DMS153 treated with DMSO at 0.1 percent for 48 hours (cell line): Measurements from ENCODE around the gene SH3GLB1.
"Not testable (repeated sequence)": the region's sequence is repeated elsewhere in the genome, so short reads cannot be mapped to it uniquely, and the experiment has no call there.

Experiments
- DNase-seq: peaks from one replicate; lab custom pipeline; 2025; ENCODE audit not compliant: unreplicated experiment; lab: John Stamatoyannopoulos, UW

Gene SH3GLB1

DNA sequence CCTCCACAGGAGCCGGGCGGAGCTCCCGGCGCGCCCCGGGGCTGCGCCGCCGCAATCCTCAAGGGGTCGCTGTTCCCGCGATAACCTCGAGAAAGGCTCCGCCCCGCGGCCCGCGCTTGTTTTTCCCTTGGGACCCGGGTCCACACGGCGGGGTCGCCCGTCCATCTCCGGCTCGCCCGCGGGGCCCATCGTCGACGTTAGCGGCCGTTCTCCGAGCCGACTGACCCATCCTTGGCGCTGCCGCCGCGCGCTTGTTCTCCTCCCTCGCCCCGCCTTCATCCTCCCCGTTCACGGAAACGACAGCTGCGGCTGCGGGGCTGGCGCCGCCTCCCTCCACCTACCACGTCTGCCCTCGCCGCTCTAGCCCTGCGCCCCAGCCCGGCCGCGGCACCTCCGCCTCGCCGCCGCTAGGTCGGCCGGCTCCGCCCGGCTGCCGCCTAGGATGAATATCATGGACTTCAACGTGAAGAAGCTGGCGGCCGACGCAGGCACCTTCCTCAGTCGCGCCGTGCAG lies at the start of gene SH3GLB1:
Gene SH3GLB1, plus strand, starts transcription at position 119 of the 514 bp plus-strand sequence. Its CDS starts 324 bp downstream, at position 443.
- DNase-seq = peak; percentile 84

GRCh38 chr1:86658381-86658780 lies 46.0 kb upstream of the SH3GLB1 start:
- DNase-seq = not testable (repeated sequence)

DNA sequence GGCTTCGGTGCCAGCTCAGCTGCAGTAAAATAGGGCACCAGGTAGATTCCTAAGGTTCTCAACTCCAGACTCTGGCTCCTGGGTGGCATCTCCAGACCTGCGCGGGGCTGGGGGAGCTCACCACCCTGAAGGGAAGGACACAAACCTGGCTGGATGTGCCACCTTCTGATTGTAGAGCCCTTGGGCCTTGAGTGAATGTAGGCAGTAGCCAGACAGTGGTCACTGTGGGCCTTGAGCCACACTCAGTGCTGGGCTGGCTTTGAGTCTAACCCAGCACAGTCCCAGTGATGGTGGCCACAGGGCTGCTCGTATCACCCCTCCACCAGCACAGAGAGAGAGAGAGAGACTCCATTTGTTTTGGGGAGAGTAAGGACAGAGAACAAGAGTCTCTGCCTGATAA lies 38.0 kb upstream of the SH3GLB1 start:
- DNase-seq = no peak

- DNase-seq = peak; percentile 33
These were observed 16.8 kb upstream of the SH3GLB1 start for GRCh38 chr1:86687595-86687994.

GRCh38 chr1:86692641-86693040 lies 11.7 kb upstream of the SH3GLB1 start:
- DNase-seq = no peak

GRCh38 chr1:86695400-86695799 lies 9.0 kb upstream of the SH3GLB1 start:
- DNase-seq = no peak

- no peak for DNase-seq
These were observed 7.9 kb upstream of the SH3GLB1 start for GRCh38 chr1:86696522-86696921.

GRCh38 chr1:86699186-86699585 lies 5.2 kb upstream of the SH3GLB1 start:
- no peak for DNase-seq

GRCh38 chr1:86701731-86702130 lies 2.6 kb upstream of the SH3GLB1 start:
- DNase-seq = no peak

GRCh38 chr1:86702954-86703494 lies 1.4 kb upstream of the SH3GLB1 start:
- not testable (repeated sequence) for DNase-seq

DNA sequence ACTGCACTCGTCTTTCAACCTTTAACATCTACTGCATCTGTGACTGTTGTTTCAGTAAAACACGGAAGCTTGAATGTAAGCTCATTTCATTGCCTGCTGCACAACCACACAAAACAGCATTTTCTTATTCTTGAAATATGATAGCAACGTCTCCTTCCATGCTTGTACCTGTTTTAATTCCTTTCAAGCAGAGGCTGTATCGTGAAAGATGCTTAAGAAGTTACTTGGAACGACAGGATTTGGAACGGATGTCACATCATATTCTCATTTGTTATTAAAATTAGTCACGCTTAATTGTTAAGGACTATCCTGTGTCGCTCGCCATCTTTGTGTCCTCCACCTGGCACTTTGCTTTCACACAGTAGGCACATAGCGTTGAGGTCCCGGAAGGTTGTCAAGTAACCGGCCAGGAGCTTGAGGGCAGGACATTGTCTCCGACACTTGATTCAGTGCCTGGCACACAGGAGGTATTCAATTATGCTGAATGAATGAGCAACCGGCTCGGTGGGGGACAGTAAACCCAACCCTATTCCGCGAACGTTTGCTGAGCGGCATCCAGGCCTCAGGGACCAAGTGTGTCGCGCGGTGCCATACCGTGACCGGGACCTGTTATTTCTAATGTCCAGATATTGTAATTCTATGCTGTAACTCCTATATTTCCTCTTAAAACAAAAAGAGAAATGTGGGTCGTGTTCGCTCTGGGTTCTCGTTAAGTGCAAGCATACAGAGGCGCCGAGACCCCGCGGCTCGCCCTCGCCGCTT lies 499 bp upstream of the SH3GLB1 start:
- peak; percentile 78 for DNase-seq

- DNase-seq = no peak
These were observed 742 bp downstream of the SH3GLB1 start for GRCh38 chr1:86704972-86705664.

- DNase-seq = no peak
These were observed 1.2 kb downstream of the SH3GLB1 start for GRCh38 chr1:86705665-86705985.

- DNase-seq = no peak
These were observed 1.8 kb downstream of the SH3GLB1 start for GRCh38 chr1:86706018-86706635.

- no peak for DNase-seq
These were observed 4.5 kb downstream of the SH3GLB1 start for GRCh38 chr1:86708920-86709319.

DNA sequence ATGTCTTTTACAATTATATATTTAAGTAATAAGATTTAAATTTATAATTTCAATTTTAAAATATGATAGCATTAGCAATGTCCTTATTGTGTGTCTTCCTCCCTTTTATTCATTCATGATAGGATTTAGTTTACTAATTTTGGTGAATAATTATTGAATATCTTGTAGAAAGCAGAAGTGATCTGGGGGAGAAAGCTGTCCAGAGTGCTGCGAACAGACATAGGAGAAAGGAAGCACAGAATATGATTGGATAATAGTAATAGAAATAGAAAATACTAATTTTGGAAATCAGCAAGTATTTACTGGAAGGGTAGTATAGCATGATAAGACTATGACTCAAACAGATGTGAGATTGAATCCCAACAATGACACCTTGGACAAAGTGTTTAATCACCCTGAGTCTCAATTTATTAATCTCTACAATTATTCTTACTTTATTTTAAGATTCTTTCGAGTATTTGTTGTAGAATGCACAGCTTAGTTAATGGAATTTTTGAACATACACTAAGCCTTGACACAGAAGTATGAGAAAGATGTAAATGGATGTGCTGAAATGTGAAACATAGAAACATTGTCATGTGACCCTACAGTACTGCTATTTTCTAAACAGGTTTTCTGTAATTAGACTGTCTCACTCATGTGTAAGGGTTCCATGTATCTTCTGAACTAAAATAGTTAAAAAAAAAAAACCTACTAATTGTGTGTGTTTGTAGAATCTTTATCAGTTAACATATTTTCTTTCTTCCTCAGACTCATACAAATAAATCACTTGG lies 7.9 kb downstream of the SH3GLB1 start:
- no peak for DNase-seq

GRCh38 chr1:86713477-86713876 lies 9.1 kb downstream of the SH3GLB1 start:
- no peak for DNase-seq

DNA sequence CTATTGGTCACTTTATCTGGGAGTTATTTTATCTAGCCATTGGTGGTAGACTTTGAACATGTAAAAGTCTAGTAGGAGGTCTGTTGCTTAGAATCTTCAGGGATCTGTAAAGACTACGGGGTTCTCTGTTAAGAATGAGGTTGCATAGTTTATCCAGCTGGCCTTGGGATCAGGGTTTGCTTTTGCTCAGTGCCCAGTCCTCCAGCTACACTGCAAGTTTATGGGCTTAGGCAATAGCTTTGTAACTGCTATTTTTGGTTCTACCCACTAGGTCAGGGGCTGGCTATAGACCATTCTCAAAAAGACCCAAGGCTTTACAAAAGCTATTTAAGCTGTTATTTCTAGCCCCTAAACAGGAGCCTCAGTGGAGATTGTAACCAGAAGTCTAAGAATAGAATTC lies 9.8 kb downstream of the SH3GLB1 start:
- DNase-seq = no peak

DNA sequence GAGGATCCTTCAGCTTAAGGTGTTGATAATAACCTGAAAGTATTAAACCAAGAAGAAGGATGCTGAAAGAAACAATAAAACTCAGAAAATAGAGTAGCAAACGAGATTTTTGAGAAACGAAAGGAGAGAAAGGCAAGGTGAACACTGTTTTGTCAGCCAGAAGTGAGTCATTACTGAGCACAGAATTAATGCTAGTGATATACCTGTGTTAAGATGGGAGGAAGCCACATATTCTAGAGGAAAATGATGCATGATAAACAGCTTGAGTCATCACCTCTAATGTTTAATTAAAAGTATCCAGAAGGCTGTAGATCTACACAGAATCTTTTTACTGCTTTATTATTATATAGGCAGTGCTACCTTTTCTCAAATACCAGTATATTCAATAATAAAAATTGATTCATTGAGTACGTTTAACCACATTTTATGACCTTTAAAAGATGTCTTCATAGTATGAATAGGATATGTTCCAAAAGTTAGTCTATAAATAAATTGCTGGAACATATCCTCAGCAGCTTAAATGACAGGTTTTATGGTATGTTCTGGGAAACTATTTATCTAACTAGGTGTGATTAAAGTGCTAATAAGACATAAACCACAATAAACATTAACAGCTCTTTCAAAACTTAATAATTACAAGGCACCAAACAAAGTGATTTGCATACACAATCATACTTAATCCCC lies 10.3 kb downstream of the SH3GLB1 start:
- DNase-seq = no peak

DNA sequence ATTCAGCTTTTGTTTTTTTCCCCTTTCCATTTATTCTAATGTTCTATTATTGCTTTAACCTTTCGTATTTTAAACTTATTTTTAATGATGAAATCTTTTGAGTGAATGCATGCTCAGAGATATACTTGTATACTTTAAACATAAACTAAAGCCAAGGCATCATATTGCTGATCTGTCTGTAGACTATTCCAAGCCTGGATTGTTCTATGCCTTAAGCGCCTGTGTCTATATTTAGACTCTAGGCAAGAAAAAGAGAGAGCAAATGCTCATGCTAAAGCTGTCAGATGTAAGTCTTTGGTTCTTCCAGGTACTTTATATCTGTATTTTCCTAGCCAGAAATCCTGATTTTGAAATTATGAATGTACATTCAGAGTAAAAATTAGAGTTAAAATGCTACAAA lies 14.4 kb downstream of the SH3GLB1 start:
- DNase-seq = no peak
